ENCODE data around the gene POU2AF2.
"Not testable (repeated sequence)": the region's sequence is repeated elsewhere in the genome, so short reads cannot be mapped to it uniquely, and the experiment has no call there.

Gene POU2AF2, protein sequence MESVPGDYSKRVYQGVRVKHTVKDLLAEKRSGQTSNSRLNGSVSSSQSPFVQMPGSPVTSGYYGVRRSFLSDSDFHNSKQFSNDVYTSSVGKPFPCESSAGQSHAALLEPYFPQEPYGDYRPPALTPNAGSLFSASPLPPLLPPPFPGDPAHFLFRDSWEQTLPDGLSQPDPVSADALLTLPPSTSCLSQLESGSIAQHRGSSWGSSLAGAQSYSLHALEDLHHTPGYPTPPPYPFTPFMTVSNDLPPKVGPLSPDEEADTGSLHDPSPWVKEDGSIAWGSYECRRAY
- total RNA-seq: 0 reads per million in 2 donors

DNA sequence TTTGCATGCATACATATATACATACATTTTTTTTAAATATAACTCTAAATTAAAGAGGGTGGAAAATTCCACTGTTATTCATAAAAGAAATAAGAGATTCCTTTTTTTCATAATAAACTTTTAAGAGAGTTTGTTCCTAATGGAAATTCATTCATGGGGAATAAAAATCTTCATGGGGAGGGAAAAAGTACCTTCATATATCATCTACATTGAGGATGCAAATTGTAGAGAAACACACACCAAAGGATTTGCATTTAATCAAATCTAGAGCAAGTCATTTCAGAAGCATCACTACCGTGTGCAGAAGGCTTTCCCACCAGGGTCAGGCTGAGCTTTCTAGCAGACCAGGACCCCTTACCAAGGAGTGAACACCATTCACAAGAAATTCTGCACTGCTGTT, at the start of gene POU2AF2:
Gene POU2AF2 (plus strand): TSS at position 301 of the 400 bp plus-strand sequence. CDS start 129 bp downstream, outside the sequence.
- DNase-seq: no peak

DNA sequence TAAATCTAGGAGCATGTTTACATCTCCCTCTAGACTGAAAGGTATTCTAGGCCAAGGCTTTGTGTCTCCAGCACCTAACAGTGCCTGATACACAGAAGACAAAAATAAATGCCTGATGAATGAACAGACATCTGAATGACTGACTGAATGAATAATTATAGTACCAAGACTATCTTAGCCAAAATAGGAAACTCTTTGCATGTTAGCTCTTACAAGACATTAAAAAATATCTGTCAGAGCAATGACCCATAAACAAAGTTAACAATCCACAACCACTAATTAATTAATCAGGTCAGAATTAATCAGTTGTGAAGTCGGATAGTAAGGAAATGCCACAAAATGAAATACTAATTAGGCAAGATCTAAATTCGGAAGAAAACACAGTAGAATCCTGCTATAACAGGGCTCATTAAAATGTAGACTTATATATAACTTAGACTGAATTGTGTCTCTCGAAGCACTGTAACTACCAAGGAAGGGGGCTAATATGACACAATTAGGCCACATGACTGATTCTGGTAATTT, 45.5 kb upstream of the POU2AF2 start:
- DNase-seq: no peak

DNA sequence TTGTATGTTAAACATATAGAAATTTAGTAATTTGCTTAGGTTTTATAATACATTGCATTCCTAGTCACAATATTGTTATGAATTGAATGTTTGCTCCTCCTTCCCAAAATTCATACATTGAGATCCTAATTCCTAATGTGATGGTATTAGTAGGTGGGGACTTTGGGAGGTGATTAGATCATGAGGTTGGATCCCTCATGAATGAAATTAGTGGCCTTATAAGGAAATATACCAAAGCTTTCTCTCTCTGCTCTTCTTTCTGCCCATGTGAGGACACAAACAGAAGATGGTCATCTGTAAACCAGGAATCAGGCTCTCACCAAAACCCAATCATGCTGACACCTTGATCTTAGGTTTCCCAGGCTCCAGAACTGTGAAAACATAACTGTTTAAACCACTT, 41.3 kb upstream of the POU2AF2 start:
- DNase-seq: no peak

DNA sequence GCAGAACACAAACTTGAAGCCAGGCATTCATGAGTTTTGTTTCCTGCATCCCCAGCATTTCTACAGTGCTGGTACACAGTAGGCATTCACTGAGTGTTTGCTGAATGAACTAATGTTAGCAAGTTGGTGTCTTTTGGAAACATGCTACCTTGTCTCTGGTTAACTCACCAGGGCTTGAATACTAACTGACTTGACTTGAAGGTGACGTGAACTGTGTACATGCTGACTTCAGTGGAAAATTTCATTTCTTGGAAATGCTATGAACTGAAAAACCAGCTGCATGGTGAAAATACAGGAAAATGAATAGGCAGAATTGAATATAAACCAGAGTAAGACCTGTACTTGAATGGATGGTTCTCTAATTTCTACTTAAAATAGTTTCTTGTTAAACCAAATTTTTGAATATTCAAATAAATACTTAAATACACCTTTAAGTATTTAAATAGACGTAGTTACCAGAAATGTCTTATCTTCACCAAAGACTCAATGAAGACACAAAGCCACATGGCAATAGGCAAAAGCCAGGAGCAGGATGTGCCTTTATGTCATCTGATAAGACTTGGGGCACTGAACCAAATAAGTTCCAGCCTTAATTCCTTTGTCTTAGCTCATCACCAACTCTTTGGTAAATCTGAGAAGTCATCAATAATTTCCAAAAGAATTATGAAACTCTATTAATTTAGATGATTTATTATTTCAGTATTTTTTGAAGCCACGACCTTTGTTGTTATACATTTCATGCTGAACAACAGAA, 39.7 kb upstream of the POU2AF2 start:
- no peak for DNase-seq

DNA sequence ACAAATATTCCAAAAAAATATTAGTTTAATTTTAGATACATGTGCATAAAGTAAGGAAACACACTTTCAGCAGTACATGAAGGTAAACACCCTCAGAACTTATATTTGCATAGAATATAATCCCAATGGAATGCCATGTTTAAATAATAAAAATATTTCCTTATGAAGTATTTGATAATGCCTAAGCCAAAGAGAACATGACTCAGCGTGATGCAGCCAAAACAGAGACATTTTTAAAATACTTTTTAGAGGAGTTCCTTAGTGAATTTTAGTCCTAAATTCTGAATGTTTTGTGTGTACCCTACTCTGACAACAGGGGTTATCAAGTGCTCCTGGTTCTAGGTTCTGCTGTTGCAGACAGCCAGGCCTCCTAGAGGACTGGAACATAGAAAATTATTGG, 39.1 kb upstream of the POU2AF2 start:
- no peak for DNase-seq

DNA sequence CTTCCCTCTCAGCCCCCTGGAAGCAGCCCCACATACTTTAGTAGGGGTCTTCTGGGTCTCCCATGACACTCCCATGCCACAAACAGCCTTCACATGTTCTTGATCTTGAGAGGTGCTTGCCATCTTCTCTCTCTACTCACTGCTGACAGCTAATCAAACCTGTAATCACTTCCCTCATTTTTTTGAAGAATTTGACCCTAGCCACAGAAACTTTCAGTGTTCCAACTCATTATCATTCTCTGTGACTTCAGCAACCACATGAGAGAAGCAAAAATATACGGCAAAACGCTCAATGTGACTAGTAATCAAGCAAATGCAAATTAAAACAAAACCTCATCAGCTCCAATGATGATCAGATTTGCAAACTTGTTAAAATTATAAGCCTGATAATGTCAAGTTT, 38.3 kb upstream of the POU2AF2 start:
- no peak for DNase-seq

DNA sequence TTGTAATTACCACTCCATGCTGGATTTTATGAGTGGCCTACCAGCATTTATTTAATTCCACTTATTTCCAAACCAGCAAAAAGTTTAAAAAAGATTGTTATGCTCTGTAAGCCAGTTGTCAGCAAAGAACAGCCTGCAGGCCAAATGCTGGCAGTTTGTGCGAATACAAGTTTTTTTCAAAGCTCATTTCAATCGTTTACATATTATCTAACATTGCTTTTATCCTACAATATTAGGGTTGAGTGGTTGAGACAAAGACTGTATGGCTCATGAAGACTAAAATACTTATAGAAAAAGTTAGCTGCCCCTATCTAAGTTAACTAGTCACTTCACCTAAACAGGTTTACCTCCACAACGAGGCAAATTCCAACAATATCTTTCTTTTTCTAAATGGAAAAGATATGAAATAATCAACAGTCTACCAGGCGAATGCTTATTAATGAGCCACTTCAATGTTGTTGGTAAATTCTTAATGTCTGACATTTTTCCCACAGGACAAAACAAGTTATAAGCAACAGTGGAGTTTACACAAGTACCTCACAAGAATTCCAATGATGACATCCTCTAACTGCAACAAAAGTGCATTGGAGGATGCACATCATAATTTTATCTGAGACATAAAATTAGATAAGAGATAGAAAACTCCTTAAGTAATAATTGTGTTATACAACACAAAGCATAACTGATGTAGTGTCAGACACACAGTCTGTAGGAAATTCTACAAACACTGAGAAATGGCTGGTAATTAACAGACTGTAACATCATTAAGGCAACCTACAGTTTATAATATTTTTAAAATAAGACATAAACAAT, 35.8 kb upstream of the POU2AF2 start:
- no peak for DNase-seq

DNA sequence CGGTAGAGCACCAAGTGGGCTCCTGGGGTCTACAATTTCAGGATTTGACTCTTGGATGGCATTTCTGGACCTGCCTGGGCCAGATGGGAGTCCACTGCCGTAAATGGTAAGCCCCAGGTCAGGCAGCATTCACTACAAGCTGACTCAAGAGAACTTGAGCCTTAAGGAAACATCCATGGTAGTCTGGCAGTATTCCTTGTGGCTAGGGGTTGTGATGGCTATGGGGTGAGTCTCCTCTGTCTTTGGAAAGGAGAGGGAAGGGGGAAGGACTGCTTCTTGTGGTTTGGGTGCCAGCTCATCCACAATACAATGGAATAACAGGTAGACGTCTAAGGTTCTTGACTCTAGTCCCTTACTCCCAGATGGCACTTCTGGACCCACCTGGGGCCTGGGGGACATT, 32.3 kb upstream of the POU2AF2 start:
- no peak for DNase-seq

DNA sequence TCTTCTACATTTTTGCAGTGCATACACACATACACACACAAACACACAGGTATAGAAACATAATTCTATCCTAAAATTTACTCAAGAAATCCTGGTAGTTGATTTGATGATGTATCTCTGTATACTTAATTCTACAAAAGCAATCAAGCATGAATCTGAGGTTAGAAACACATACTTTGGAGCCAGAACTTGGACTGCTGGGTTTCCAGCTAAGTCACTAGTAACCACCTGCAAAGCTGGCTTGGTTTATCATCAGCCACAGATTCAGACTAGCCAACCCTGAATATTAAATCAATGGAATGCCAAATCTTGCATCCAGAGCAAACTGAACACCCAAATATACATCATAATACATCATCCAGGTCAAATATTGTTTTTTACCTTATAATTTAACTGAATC, 24.8 kb upstream of the POU2AF2 start:
- no peak for DNase-seq

DNA sequence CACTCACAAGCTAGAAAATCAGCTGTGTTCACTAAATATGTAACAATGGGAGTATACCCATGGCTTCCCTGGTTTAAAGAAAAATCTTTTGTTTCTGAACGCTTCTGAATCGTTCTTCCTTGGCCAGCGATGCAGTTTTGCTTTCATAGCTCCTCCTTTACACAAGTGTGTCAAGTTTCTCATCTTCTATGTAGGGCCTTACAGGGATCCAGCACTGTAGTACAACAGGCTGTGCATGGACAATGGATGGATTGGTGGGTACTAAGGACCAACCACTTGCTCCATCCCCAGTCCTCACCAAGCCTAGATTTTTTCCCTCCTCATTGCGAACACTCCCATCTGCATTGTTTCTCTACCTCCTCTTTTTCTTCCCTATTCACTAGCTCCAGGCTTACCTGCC, 24.3 kb upstream of the POU2AF2 start:
- no peak for DNase-seq

DNA sequence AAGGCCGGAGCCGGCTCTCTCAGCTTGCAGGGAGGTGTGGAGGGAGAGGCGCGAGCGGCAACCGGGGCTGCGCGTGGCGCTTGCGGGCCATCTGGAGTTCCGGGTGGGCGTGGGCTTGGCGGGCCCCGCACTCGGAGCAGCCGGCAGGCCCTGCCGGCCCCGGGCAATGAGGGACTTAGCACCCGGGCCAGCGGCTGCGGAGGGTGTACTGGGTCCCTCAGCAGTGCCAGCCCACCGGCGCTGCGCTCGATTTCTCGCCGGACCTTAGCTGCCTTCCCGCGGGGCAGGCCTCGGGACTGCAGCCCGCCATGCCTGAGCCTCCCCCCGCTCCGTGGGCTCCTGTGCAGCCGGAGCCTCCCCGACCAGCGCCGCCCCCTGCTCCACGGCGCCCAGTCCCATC, 23.6 kb upstream of the POU2AF2 start:
- not testable (repeated sequence) for DNase-seq

DNA sequence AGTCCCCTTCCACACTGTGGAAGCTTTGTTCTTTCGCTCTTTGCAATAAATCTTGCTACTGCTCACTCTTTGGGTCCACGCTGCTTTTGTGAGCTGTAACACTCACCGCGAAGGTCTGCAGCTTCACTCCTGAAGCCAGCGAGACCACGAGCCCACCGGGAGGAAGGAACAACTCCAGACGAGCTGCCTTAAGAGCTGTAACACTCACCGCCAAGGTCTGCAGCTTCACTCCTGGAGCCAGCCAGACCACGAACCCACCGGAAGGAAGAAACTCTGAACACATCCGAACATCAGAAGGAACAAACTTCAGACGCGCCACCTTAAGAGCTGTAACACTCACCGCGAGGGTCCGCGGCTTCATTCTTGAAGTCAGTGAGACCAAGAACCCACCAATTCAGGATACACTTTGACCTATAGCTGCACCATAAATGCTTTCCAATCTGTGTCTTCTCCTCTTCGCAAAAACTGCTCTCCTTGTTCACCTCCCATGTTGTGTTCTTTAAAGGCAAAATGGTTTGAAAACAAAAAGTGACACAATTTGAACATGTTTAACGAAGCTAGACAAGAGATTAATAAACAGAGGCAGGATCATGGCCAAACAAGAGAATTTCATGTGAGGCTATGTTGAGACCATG, 22.6 kb upstream of the POU2AF2 start:
- not testable (repeated sequence) for DNase-seq

DNA sequence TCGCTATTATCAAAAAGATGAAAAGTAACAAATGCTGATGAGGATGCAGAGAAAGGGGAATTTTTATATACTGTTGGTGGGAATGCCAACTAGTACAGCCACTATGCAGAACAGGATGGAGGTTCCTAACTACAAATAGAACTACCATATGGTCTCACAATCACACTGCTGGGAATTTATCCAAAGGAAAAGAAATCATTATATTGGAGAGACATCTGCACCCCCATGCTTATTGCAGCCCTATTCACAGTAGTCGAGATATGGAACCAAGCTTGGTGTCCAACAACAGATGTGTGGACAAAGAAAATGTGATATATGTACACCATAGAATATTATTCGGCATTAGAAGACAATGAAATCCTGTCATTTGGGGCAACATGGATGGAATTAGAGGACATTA, 19.6 kb upstream of the POU2AF2 start:
- no peak for DNase-seq

DNA sequence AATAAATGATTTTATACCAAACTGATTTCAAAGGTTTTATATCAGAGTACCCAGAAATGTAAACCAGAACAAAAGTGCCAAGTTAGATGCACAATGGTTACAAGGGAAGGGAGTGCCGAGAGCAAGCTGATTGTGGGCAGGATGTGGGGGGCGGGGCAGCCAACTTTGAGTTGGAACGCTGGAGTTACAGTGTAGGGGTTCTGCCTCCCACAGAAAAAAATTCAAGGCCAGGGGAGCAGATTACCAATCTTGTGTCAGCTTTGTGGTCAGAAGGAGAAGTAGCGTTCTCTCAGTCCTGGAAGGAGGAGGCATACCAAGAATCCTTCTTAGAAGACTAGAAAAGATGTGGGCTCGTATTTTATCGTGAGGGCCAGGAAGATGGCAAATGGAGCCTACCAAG, 15.9 kb upstream of the POU2AF2 start:
- no peak for DNase-seq

DNA sequence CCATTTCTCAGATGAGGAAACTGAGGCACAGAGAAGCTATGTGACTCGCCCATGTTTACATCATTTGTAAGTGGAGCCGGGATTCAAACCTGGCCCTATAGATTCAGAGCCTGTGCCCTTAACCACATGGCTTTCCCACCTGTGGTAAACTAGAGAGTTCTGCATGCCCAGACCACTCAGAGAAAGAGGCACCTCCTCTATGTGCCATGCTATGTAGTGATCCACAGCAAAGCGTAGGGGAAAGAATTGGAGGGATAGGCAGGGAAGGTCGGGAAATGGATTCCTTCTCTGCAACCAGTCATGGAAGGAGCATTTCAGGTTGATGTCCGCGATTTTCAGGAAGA, 15.4 kb upstream of the POU2AF2 start:
- no peak for DNase-seq

DNA sequence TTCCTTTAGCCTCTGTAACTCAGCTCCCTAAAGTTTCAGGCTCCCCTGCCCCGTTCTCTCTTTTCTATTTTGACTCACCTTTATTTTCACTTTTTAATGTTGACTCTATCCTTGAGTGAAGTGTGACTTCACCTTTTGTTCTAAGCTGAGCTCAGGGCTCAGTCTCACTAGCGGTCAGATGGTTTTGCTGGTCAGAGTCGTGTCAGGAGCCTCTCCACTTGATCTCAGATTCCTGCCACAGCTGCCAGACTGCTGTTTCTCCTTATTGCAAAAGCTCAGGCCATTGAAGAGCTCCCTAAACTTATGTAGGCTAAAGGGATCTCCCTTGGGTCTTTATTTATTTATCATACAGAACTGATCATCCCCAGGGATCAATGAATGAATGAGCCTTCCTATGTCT, 13.7 kb upstream of the POU2AF2 start:
- DNase-seq: no peak

DNA sequence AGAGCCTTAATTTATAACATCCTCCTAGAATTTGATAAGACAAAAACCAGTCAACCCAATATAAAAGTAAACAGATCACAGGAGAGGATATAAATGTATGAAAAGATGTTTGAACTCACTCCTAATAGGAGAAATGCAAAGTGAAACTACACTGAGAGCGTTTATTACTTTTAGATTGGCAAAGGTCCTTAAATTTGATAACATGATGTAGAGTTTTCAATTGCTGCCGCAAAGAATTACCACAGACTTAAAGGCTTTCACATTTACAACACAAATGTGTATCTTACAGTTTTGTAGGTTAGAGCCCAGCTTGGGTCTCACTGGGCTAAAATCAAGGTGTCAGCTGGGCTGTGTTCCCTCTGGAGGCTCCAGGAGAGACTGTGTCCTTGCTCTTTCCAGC, 9.1 kb upstream of the POU2AF2 start:
- DNase-seq: no peak

DNA sequence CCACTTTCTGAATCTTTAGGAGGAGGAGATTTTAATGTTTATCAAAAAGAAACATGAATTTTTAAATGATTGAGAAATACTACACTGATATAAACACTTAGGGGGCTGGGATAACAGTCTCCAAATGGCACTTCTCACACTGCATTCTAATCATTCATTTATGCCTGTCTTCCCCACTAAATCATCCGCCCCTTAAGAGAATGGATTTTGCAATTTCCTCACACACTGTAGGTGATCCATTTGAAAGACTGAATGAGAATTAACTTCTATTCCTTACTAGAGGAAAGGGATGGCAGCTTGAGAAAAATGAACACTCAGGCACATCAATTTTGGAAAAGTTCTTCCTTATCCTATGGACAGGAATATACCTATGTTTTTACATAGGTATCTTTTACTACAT, 7.6 kb upstream of the POU2AF2 start:
- DNase-seq: no peak

DNA sequence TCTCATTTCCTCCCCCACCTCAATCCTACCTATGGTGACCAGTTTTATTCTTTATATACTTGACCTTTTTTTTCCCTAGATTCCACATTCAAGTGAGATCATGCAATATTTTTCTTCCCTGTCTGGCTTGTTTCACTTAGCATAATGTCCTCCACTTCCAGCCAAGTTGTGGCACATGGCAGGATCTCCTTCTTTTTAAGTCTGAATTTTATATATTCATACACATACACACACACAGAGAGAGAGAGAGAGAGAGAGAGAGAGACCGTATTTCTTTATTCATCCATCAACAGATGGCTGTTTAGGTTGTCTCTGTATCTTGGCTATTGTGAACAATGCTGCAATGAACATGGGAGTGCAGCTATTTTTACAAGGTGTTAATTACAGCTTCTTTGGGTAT, 1.4 kb downstream of the POU2AF2 start:
- no peak for DNase-seq

DNA sequence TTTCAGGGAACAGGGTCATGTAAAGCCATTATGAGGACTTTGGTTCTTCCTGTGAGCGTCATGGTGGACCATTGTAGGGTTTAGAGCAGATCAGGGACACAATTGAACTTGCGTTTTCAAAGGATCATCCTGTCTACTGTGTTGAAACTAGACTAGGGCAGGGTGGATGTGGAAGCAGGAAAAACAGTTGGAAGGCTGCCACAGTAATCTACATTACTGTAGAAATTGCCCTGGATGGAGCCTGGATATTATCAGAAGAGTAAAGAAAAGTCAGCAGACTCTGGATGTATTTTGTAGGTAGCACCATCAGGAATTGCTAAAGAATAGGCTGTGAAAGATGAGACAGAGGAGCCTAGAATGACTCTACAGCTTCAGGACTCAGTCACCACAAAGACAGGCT, 5.4 kb downstream of the POU2AF2 start:
- DNase-seq: no peak

DNA sequence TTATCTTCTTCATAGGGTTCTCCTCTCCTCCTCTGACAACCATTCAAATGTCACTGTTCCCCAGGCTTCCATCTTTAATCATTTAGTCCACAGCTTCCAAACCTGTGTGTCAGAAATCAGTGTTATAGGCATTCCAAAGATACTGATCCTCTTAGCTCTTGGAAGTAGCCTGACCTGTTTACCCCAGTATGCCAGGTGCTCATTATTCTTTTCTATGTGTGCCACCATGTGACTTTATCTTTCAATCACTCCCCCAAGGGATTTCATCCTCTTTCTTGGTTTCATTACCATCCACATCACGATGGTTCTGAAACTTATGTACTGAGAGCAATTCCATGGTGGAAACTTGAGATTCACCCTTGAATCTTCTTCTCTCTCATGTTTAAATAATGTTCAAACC, 7.6 kb downstream of the POU2AF2 start:
- no peak for DNase-seq

DNA sequence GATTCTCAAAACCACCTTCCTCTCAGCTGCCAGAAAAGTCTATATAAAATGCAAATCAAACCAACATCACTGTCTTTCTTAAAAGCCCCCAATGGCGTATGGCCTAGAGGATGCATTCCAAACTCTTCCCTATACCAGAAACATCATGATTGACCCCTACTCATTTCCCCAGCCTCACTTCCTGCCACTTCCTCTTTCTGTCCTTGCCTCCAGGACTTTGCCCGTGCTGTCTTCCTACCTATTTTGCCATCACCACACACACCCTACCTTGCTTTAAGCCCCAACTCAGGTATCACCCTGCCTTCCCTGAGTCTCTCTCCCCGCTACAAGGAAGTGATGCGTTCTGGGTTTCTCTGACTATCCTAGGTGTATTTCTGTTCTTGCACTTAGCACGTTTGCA, 8.1 kb downstream of the POU2AF2 start:
- DNase-seq: no peak

DNA sequence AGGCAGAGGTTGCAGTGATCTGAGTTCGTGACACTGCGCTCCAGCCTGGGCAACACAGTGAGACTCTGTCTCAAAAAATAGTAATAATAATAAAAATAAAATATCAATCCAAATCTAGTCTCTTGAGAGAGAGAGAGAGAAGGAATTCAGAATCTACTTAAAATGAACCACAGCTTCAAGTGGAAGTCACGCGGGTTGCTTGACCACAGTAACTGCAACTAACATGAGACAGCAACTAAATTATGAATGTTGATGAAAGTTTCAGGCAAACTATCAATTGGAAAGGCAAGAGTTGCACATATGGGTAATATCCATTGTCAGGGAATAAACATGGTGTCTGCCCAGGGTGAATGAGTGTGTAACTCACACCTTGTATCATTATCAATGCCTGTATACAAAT, 12.5 kb downstream of the POU2AF2 start:
- no peak for DNase-seq

All from activated gamma-delta T cell (primary cell).